GM12892 (cell line): ENCODE data around the gene USO1.

Source experiments
- POLR2A ChIP-seq: IDR thresholded peaks from 2 replicates; pipeline ENCODE4 v1.6.1; 2011; ENCODE audit warnings: low read depth, low read length, control low read depth
- POLR2AphosphoS5 ChIP-seq: IDR thresholded peaks from 2 replicates; pipeline ENCODE4 v1.6.1; 2011; ENCODE audit warnings: low read depth, low read length, control low read depth

- TF ChIP-seq POLR2AphosphoS5 (no peak), POLR2A (no peak)
Observed at GRCh38 chr4:75841641-75842520, 117.5 kb downstream of the USO1 start.
